ENCODE results near the gene PRORP. TPM values are rescaled to one million over a fixed set of nuclear protein-coding genes. Genes with fewer than 3 reads are reported as not detected.

The PRORP gene
- total and polyA plus RNA-seq, 2 of the 8 experiments (the other 6 are each of a cell fraction or from before 2014, with no cell fraction given) = 30.0 to 44.8 TPM

GRCh38 chr14:35088514-35088913 is 33.8 kb upstream of the PRORP start:
- DNase-seq (ENCODE audit: low read depth in 1 of 2, low spot score in 2 of 2) (no peak), FAIRE-seq (no peak)
- Histone ChIP-seq H3K18ac (ENCODE audit: extremely low read depth, low read length) (no peak overlapping the region), H3K79me2 (ENCODE audit: control insufficient read depth in 1 of 2, insufficient read depth in 2 of 2, low read length in 2 of 2) (no peaks in the 10 kb centered on the region), H2AFZ (ENCODE audit: low read length) (no peak overlapping the region), H4K20me1 (replicated peaks in 1 of 2; ENCODE audit: control insufficient read depth in 1 of 2, insufficient read depth in 2 of 2, low read length in 2 of 2) (no peaks in the 10 kb centered on the region), H3K56ac (replicated peaks; ENCODE audit: insufficient read length, low read depth, low read length) (no peak overlapping the region), H2BK15ac (ENCODE audit: low read length) (no peak overlapping the region), H3K14ac (ENCODE audit: insufficient read length) (no peak overlapping the region), H2AK5ac (ENCODE audit: low read depth, low read length) (no peak overlapping the region), H2BK120ac (replicated peaks; ENCODE audit: low read depth, low read length) (no peak overlapping the region), H3K27me3 (replicated peaks in 1 of 4; ENCODE audit: control insufficient read depth in 3 of 4, extremely low read depth in 1 of 4, insufficient read depth in 3 of 4, low read length in 3 of 4) (no peaks in the 10 kb centered on the region), H2BK5ac (ENCODE audit: low read depth, low read length) (no peak overlapping the region), H2BK12ac (ENCODE audit: low read depth, low read length) (no peak overlapping the region), H4K8ac (ENCODE audit: extremely low read depth, insufficient read depth, low read length) (no peak overlapping the region), H3K23me2 (ENCODE audit: low read depth, low read length) (no peaks in the 10 kb centered on the region), H3K9me3 (ENCODE audit: insufficient read depth in 2 of 2, low read depth in 1 of 2, low read length in 1 of 2) (no peaks in the 10 kb centered on the region), H3K4me1 (replicated peaks in 1 of 4; ENCODE audit: control insufficient read depth in 3 of 4, insufficient read depth in 4 of 4, low read length in 3 of 4) (no peaks in the 10 kb centered on the region), H2BK20ac (ENCODE audit: low read length) (no peak overlapping the region), H3K4ac (replicated peaks; ENCODE audit: insufficient read length, low read depth, low read length) (no peak overlapping the region), H3K4me2 (ENCODE audit: insufficient read depth in 1 of 2, low read depth in 2 of 2, low read length in 2 of 2) (no peak overlapping the region), H4K5ac (ENCODE audit: insufficient read length, low read depth, low read length) (no peak overlapping the region), H3K36me3 (ENCODE audit: control insufficient read depth in 2 of 4, insufficient read depth in 4 of 4, low read length in 3 of 4) (peaks cover 5 to 26% (median 10%) of the 10 kb centered on the region in 4 experiments; a peak in 5 of 8 replicates), H3K23ac (ENCODE audit: insufficient read length) (no peak overlapping the region), H3K27ac (ENCODE audit: low read depth, low read length) (no peak overlapping the region), H3K9ac (replicated peaks in 1 of 4; ENCODE audit: extremely low read depth in 1 of 4, low read depth in 3 of 4, low read length in 3 of 4) (no peak overlapping the region), H4K91ac (replicated peaks; ENCODE audit: insufficient read length, low read length) (no peak overlapping the region), H3K4me3 (ENCODE audit: extremely low read depth in 1 of 4, insufficient read depth in 2 of 4, low read depth in 3 of 4, low read length in 4 of 4) (no peak overlapping the region), H3K79me1 (ENCODE audit: low read depth, low read length) (no peaks in the 10 kb centered on the region)
- ChIA-PET CTCF (ENCODE audit: partially characterized antibody) (no interaction called here), POLR2A (ENCODE audit: partially characterized antibody) (interaction anchor here (1.0 to 1.3 kb wide), 2 partner anchors 22 to 33 kb away, joined by 3 to 4 read pairs; partner anchors contain the start of gene PPP2R3C)
- 89% methylated on average over 2 of the region's 2 CpGs; no CpG with 5 or more reads in 1 of the 2 experiments for WGBS, 2 experiments (ENCODE audit: extremely low coverage in 1 of 2, insufficient coverage in 1 of 2, insufficient read length in 1 of 2, insufficient replicate concordance in 2 of 2, low coverage in 1 of 2, low lambda C conversion rate in 2 of 2, missing lambda C conversion rate in 1 of 2)
- TF ChIP-seq CREB1 (IDR thresholded peaks at IDR 0.05) = no peak
- no peak for TF ChIP-seq GTF2F1 (IDR thresholded peaks at IDR 0.05; ENCODE audit: borderline replicate concordance, low read depth, low read length)
- TF ChIP-seq SUZ12 (IDR thresholded peaks at IDR 0.05; ENCODE audit: low read length) = no peak
- TF ChIP-seq HDAC2 (IDR thresholded peaks at IDR 0.05; ENCODE audit: borderline replicate concordance in 1 of 2, low read depth in 2 of 2, low read length in 2 of 2) = no peak
- no peak for TF ChIP-seq EGR1 (IDR thresholded peaks at IDR 0.05; ENCODE audit: borderline replicate concordance, low read depth, low read length)
- no peak for TF ChIP-seq RAD21 (IDR thresholded peaks at IDR 0.05 in 1 of 2, conservative IDR thresholded peaks at IDR 0.05 in 1 of 2; ENCODE audit: low read depth in 2 of 2, low read length in 2 of 2)
- TF ChIP-seq SRF (IDR thresholded peaks at IDR 0.05; ENCODE audit: low read depth, low read length) = no peak
- no peak for TF ChIP-seq EZH2 (IDR thresholded peaks at IDR 0.05; ENCODE audit: low read depth, low read length, severe bottlenecking)
- no peak for TF ChIP-seq ATF2 (IDR thresholded peaks at IDR 0.05; ENCODE audit: low read length)
- TF ChIP-seq SP4 (IDR thresholded peaks at IDR 0.05; ENCODE audit: low read length) = no peak
- TF ChIP-seq SAP30 (IDR thresholded peaks at IDR 0.05; ENCODE audit: insufficient read depth, insufficient replicate concordance, low read length) = no peak
- TF ChIP-seq KDM1A (IDR thresholded peaks at IDR 0.05; ENCODE audit: borderline replicate concordance, low read length) = no peak

All from H1 (cell line).